BE2C (cell line): ENCODE measurements around the gene F2.

ENCODE experiments used
- DNase-seq: peaks from one replicate; pipeline ENCODE4 v3.0.0-alpha.2; 2020
- H3K27me3 ChIP-seq: fragments of 250-450 bp; sonication (Bioruptor Pico); 2 replicates; pipeline ENCODE4 v1.5.1; 2020; ENCODE audit warnings: mild to moderate bottlenecking
- H3K36me3 ChIP-seq: fragments of 250-450 bp; sonication (Bioruptor Pico); 2 replicates; pipeline ENCODE4 v1.5.1; 2020; ENCODE audit warnings: mild to moderate bottlenecking
- H3K4me1 ChIP-seq: fragments of 250-450 bp; sonication (Bioruptor Pico); 2 replicates; pipeline ENCODE4 v1.5.1; 2020
- H3K4me3 ChIP-seq: 2 replicates; pipeline ENCODE4 v1.5.1; 2011; ENCODE audit warnings: low read depth, low read length
- H3K9me3 ChIP-seq: fragments of 250-450 bp; sonication (Bioruptor Pico); 2 replicates; pipeline ENCODE4 v1.5.1; 2020
- CTCF ChIP-seq: IDR thresholded peaks from 2 replicates; pipeline ENCODE4 v1.5.1; 2012; ENCODE audit warnings: mild to moderate bottlenecking, low read depth, low read length

The F2 gene

GRCh38 chr11:46677991-46678740, 40.8 kb upstream of the F2 start:
- H3K36me3 ChIP-seq, result no peaks in the 10 kb centered on the region
- no peak overlapping the region for H3K4me3 ChIP-seq

GRCh38 chr11:46678741-46679130, 40.3 kb upstream of the F2 start:
- no peak for DNase-seq
- TF ChIP-seq CTCF, result no peak
- no peaks in the 10 kb centered on the region for H3K9me3 ChIP-seq
- H3K36me3 ChIP-seq, result no peaks in the 10 kb centered on the region
- H3K4me1 ChIP-seq, result no peaks in the 10 kb centered on the region
- no peak overlapping the region for H3K4me3 ChIP-seq
- no peaks in the 10 kb centered on the region for H3K27me3 ChIP-seq

More at GRCh38 chr11:46677991-46678740, 40.8 kb upstream of the F2 start:
- no peaks in the 10 kb centered on the region for H3K4me1 ChIP-seq
- no peaks in the 10 kb centered on the region for H3K9me3 ChIP-seq
- no peak for DNase-seq
- TF ChIP-seq CTCF, result no peak
- no peaks in the 10 kb centered on the region for H3K27me3 ChIP-seq

GRCh38 chr11:46679241-46680163, 39.5 kb upstream of the F2 start:
- Histone ChIP-seq H3K36me3 (no peaks in the 10 kb centered on the region), H3K4me3 (no peak overlapping the region), H3K9me3 (no peaks in the 10 kb centered on the region), H3K4me1 (no peaks in the 10 kb centered on the region), H3K27me3 (no peaks in the 10 kb centered on the region)
- no peak for DNase-seq
- TF ChIP-seq CTCF, result no peak

- Histone ChIP-seq H3K27me3 (no peaks in the 10 kb centered on the region), H3K4me1 (no peaks in the 10 kb centered on the region), H3K4me3 (no peak overlapping the region), H3K9me3 (no peaks in the 10 kb centered on the region), H3K36me3 (no peaks in the 10 kb centered on the region)
- DNase-seq, result no peak
- TF ChIP-seq CTCF, result no peak
These were observed 38.8 kb upstream of the F2 start for GRCh38 chr11:46680164-46680760.

GRCh38 chr11:46680815-46681214, 38.2 kb upstream of the F2 start:
- no peak for TF ChIP-seq CTCF
- no peak for DNase-seq
- H3K9me3 ChIP-seq, result no peaks in the 10 kb centered on the region
- H3K4me1 ChIP-seq, result no peaks in the 10 kb centered on the region
- no peaks in the 10 kb centered on the region for H3K27me3 ChIP-seq
- H3K4me3 ChIP-seq, result no peak overlapping the region
- H3K36me3 ChIP-seq, result no peaks in the 10 kb centered on the region
